ENCODE results near the gene DOCK6.

DOCK6 gene

DNA sequence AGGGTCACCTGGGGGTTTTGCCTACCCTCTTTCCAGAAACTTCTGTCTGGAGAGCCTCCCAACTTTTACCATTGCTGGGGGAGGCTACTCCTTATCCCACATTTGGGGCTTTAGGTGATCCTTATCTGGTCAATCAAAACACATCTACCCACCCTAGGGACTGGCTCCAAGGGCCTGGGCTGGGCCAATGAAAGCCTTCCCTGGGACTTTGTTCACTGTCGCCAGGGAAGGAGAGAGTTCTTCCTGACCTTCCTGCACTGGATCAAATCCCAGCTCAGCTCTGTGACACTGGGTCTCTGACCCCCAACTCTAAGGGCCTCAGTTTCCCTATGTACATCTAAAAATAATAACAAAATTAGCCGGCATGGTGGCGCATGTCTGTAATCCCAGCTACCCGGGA is 11.1 kb downstream of the DOCK6 start:
- H3K4me3 ChIP-seq (ENCODE audit: low read depth, low read length), result no peak overlapping the region
- DNase-seq (ENCODE audit: low read depth, low spot score), result no peak
- in situ Hi-C loops (cut with HindIII; ENCODE audit: low sequenced_read_pairs), result no loop called here
- TF ChIP-seq CTCF (IDR thresholded peaks at IDR 0.05; ENCODE audit: low read depth, low read length), result no peak

DNA sequence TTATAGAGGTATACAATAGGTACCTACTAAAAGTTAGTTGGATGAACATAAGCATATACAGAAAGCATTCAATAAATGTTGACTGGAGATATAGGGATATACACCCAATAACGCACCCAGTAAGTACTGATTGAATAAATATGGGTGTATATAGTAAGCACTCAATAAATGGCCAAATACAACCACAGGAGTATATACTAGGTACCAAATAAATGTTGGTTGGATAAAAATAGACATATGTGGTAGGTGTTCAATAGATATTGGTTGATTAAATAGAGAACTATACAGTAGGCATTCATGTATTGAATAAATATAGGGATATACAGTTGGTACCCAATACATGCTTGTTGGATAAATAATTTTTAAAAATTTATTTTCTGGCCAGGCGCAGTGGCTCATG is 13.5 kb downstream of the DOCK6 start:
- in situ Hi-C loops (cut with HindIII; ENCODE audit: low sequenced_read_pairs), result no loop called here
- no peak for TF ChIP-seq CTCF (IDR thresholded peaks at IDR 0.05; ENCODE audit: low read depth, low read length)
- no peak for DNase-seq (ENCODE audit: low read depth, low spot score)
- H3K4me3 ChIP-seq (ENCODE audit: low read depth, low read length), result no peak overlapping the region

DNA sequence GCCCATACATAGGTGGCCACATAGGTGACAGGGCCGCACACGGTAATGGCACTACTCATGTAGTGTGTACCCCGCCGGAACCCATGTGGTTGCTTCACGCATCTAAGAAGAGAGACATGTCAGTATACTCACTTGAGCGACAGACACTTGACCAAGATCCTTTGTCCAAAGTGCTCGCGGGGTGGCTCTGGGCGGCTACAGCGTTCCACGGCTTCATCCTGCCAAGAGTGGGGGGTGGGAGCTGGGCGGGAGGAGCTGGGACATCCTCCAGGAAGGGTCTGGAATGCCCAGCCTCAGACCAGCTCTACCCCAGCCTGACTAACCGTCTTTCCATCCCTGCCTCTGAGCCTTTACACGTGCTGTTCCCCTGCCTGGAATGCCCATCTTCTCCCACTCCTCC is 14.4 kb downstream of the DOCK6 start:
- no peak for TF ChIP-seq CTCF (IDR thresholded peaks at IDR 0.05; ENCODE audit: low read depth, low read length)
- no peak overlapping the region for H3K4me3 ChIP-seq (ENCODE audit: low read depth, low read length)
- in situ Hi-C loops (cut with HindIII; ENCODE audit: low sequenced_read_pairs), result no loop called here
- DNase-seq (ENCODE audit: low read depth, low spot score), result no peak

DNA sequence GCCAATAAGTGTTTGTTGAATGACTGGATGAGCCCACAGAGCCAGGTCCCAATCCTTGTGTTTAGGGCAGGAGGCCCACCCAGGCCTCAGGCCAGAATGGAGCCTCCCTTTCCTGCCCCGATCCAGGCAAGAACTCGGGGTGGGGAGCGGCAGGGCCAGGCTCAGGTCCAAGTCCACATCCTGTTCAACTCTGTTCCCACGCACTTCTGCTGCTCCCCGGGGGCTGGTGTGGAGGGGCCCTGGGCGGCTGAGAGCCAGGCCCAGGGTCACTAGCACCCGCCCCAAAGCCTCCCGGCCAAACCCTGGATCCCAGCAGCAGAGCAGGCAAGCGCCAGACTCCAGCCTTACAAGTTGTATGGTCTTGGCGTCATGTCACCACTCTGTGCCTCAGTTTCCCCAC is 14.9 kb downstream of the DOCK6 start:
- in situ Hi-C loops (cut with HindIII; ENCODE audit: low sequenced_read_pairs), result no loop called here
- H3K4me3 ChIP-seq (ENCODE audit: low read depth, low read length), result no peak overlapping the region
- no peak for DNase-seq (ENCODE audit: low read depth, low spot score)
- no peak for TF ChIP-seq CTCF (IDR thresholded peaks at IDR 0.05; ENCODE audit: low read depth, low read length)

- no peak for DNase-seq (ENCODE audit: low read depth, low spot score)
- in situ Hi-C loops (cut with HindIII; ENCODE audit: low sequenced_read_pairs), result no loop called here
- no peak for TF ChIP-seq CTCF (IDR thresholded peaks at IDR 0.05; ENCODE audit: low read depth, low read length)
- no peak overlapping the region for H3K4me3 ChIP-seq (ENCODE audit: low read depth, low read length)
These were observed 15.4 kb downstream of the DOCK6 start for GRCh38 chr19:11246941-11247340.

GRCh38 chr19:11244846-11245589 is 17.3 kb downstream of the DOCK6 start:
- DNase-seq (ENCODE audit: low read depth, low spot score), result no peak
- in situ Hi-C loops (cut with HindIII; ENCODE audit: low sequenced_read_pairs), result no loop called here
- TF ChIP-seq CTCF (IDR thresholded peaks at IDR 0.05; ENCODE audit: low read depth, low read length), result no peak
- H3K4me3 ChIP-seq (ENCODE audit: low read depth, low read length), result no peak overlapping the region
